K562 (cell line): Measurements from ENCODE around the gene PRTN3. TPM values are rescaled to one million over a fixed set of nuclear protein-coding genes. Genes with fewer than 3 reads are reported as not detected.

Experiments
- ASH1L ChIP-seq: fragments of 450-650 bp; IDR thresholded peaks from 2 replicates; pipeline ENCODE4 v1.6.1; 2018; ENCODE audit warnings: borderline replicate concordance, mild to moderate bottlenecking, low read depth; ENCODE audit not compliant: partially characterized antibody
- BCOR ChIP-seq: fragments of 450-650 bp; IDR thresholded peaks from 2 replicates; pipeline ENCODE4 v1.6.1; 2016
- BDP1 ChIP-seq: IDR thresholded peaks from 3 replicates; pipeline ENCODE4 v1.6.1; 2011; ENCODE audit not compliant: insufficient read length, insufficient read depth
- HES1 ChIP-seq: fragments of 450-650 bp; IDR thresholded peaks from 2 replicates; pipeline ENCODE4 v1.6.1; 2016; ENCODE audit warnings: low read depth, mild to moderate bottlenecking, moderate library complexity
- ID3 ChIP-seq, 2 experiments: fragments of 250-450 bp in 1 of 2; fragments of 450-650 bp in 1 of 2; sonication (Bioruptor Pico) in 1 of 2; IDR thresholded peaks; 2 replicates each; pipeline versions ENCODE4 v1.6.1 to v1.8.0; 2016 to 2021; ENCODE audit warnings: mild to moderate bottlenecking in 2 of 2, moderate library complexity in 2 of 2, missing compliant biosample characterization in 1 of 2, missing genetic modification characterization in 1 of 2
- MTA2 ChIP-seq: fragments of 450-650 bp; IDR thresholded peaks from 2 replicates; pipeline ENCODE4 v1.6.1; 2016; ENCODE audit warnings: low read depth
- NCOA4 ChIP-seq: fragments of 450-650 bp; IDR thresholded peaks from 2 replicates; pipeline ENCODE4 v1.6.1; 2018; ENCODE audit warnings: mild to moderate bottlenecking; ENCODE audit not compliant: partially characterized antibody
- NKRF ChIP-seq: fragments of 450-650 bp; IDR thresholded peaks from 2 replicates; pipeline ENCODE4 v1.6.1; 2016; ENCODE audit warnings: borderline replicate concordance
- PRMT5 ChIP-seq: sonication (generic); formaldehyde crosslinking; IDR thresholded peaks from 2 replicates; pipeline ENCODE4 v1.5.0; 2020; ENCODE audit warnings: missing genetic modification reagents
- PRPF4 ChIP-seq: fragments of 200-400 bp; formaldehyde crosslinking; IDR thresholded peaks from one replicate; pipeline ENCODE4 v1.6.1; 2017; ENCODE audit warnings: low read length, low read depth, mild to moderate bottlenecking; ENCODE audit not compliant: insufficient read depth, poor library complexity, severe bottlenecking
- PTTG1 ChIP-seq: fragments of 450-650 bp; IDR thresholded peaks from 2 replicates; pipeline ENCODE4 v1.6.1; 2016; ENCODE audit warnings: low read depth, mild to moderate bottlenecking, missing genetic modification characterization, missing compliant biosample characterization
- SAP30 ChIP-seq: fragments of 200-600 bp; sonication (generic); IDR thresholded peaks from 2 replicates; pipeline ENCODE4 v1.6.1; 2012; ENCODE audit warnings: borderline replicate concordance, low read depth, mild to moderate bottlenecking, moderate library complexity, low read length, control low read depth, inconsistent platforms; ENCODE audit not compliant: insufficient read depth, poor library complexity, severe bottlenecking
- USF2 ChIP-seq: sonication (generic); formaldehyde crosslinking; IDR thresholded peaks from 2 replicates; pipeline ENCODE4 v1.5.0; 2020; ENCODE audit warnings: missing genetic modification reagents
- XRCC5 ChIP-seq: fragments of 200-400 bp; formaldehyde crosslinking; IDR thresholded peaks from 2 replicates; pipeline ENCODE4 v1.6.1; 2017; ENCODE audit warnings: low read depth, mild to moderate bottlenecking, low read length
- ZNF77 ChIP-seq: fragments of 250-450 bp; sonication (Bioruptor Pico); IDR thresholded peaks from 2 replicates; pipeline ENCODE4 v1.5.0; 2020
- polyA plus RNA-seq, 8 experiments: library from polyadenylated mRNA; depleted of rRNA in 4 of 8; stranded (reverse) in 5 of 8; unstranded in 3 of 8; fragments of >200 nt; fragmentation: Nextera tagmentation in 2 of 8; fragmentation: Illumina TruSeq in 1 of 8; extraction: Ambion mirVana in 2 of 8; extraction: Trizol in 1 of 8; gene quantifications; 2 replicates each; pipeline versions ENCODE4 v1.2.1 to v1.2.3, GENCODE V29; 2011 to 2014; ENCODE audit warnings: inconsistent platforms in 1 of 8, missing spikeins in 1 of 8
- total RNA-seq, 7 experiments: library from RNA; depleted of rRNA in 6 of 7; stranded (reverse); fragments of >200 nt in 6 of 7; fragmentation: Illumina TruSeq in 2 of 7; extraction: Trizol in 2 of 7; gene quantifications; 2 replicates each; pipeline versions ENCODE4 v1.2.1 to v1.2.3, GENCODE V29; 2011 to 2021; ENCODE audit warnings: low replicate concordance in 1 of 7

PRTN3 gene
- total and polyA plus RNA-seq, 9 of the 15 experiments (the other 6 are each of a cell fraction or from before 2014, with no cell fraction given), result 0.14 to 0.86 (median 0.43) TPM; not detected in 3

- TF ChIP-seq NCOA4 (no peak), ASH1L (no peak), BCOR (peak; percentile 73), NKRF (peak; percentile 82), SAP30 (peak; percentile 66), ID3 (CRISPR knock-in tag; IDR thresholded peaks at IDR 0.05) (no peak), ID3 (tag; IDR thresholded peaks at IDR 0.05) (0 out of 2 replicates have a peak, but pooled peaks have one; percentile 29), PRPF4 (no peak), XRCC5 (0 out of 2 replicates have a peak, but pooled peaks have one; percentile 78), USF2 (CRISPR knock-in tag) (peak; percentile 33; the same call in 1 of the 2 replicates), BDP1 (no peak), ZNF77 (CRISPR knock-in tag) (no peak), PRMT5 (CRISPR knock-in tag) (no peak), HES1 (no peak), PTTG1 (no peak), MTA2 (no peak)
These were observed 21.2 kb downstream of the PRTN3 start (continued) for GRCh38 chr19:861756-862580.
